Skeletal muscle tissue (tissue), 4 donors: ENCODE measurements around the gene C1orf56. TPM values are rescaled to one million over a fixed set of nuclear protein-coding genes. Genes with fewer than 3 reads are reported as not detected.

Experiments used
- H3K27ac ChIP-seq: one replicate; pipeline ENCODE4 v1.7.0; 2013; ENCODE audit warnings: mild to moderate bottlenecking, low read depth, low read length, inconsistent platforms
- H3K27me3 ChIP-seq, 3 donors: one replicate each; pipeline ENCODE4 v1.7.0; 2013; ENCODE audit warnings: low read length in 3 of 3; ENCODE audit not compliant: control insufficient read depth in 3 of 3, insufficient read depth in 3 of 3
- H3K36me3 ChIP-seq, 3 donors: one replicate each; pipeline ENCODE4 v1.7.0; 2013; ENCODE audit warnings: low read length in 3 of 3; ENCODE audit not compliant: control insufficient read depth in 3 of 3, insufficient read depth in 3 of 3
- H3K4me1 ChIP-seq, 3 donors: one replicate each; pipeline ENCODE4 v1.7.0; 2013; ENCODE audit warnings: low read length in 3 of 3, mild to moderate bottlenecking in 3 of 3; ENCODE audit not compliant: control insufficient read depth in 3 of 3, insufficient read depth in 3 of 3
- H3K4me3 ChIP-seq, 3 donors: one replicate each; pipeline ENCODE4 v1.7.0; 2013; ENCODE audit warnings: low read length in 3 of 3
- H3K9ac ChIP-seq, 3 donors: one replicate each; pipeline ENCODE4 v1.7.0; 2013; ENCODE audit warnings: low read length in 3 of 3, mild to moderate bottlenecking in 3 of 3, moderate library complexity in 2 of 3, low read depth in 1 of 3
- H3K9me3 ChIP-seq, 3 donors: one replicate each; pipeline ENCODE4 v1.7.0; 2013; ENCODE audit warnings: low read length in 3 of 3; ENCODE audit not compliant: control insufficient read depth in 3 of 3
- total RNA-seq: library from RNA; depleted of rRNA; stranded (reverse); fragments of >200 nt; gene quantifications from one replicate; pipeline ENCODE4 v1.2.3, GENCODE V29; 2014
- donor health status: Osteomylitis.

The C1orf56 gene
- total RNA-seq, 1 donor from 2014 or later = 1.6 TPM

- H3K9ac ChIP-seq = peak within 1 kb of the TSS; percentile 90 to 96 (median 90)
- H3K27ac ChIP-seq = peak within 1 kb of the TSS; percentile 93
- peaks cover 7 to 20% (median 10%) of the 10 kb centered on the region in 3 donors for H3K36me3 ChIP-seq
- H3K4me3 ChIP-seq = peak within 1 kb of the TSS; percentile 93 to 98 (median 94)
- H3K27me3 ChIP-seq = no peaks in the 10 kb centered on the region
- H3K4me1 ChIP-seq = peaks cover 29 to 42% (median 41%) of the 10 kb centered on the region in 3 donors
- no peaks in the 10 kb centered on the region for H3K9me3 ChIP-seq
These were observed 12.6 kb downstream of the C1orf56 start, which contains the start of gene MLLT11 for GRCh38 chr1:151060007-151060656. Gene MLLT11 (plus strand): TSS chr1:151060397. CDS start chr1:151067225, 6,828 bp downstream.

GRCh38 chr1:151060657-151061421 lies 13.3 kb downstream of the C1orf56 start:
- Histone ChIP-seq H3K36me3 (peaks cover 0 to 13% (median 3%) of the 10 kb centered on the region in 3 donors), H3K4me3 (peak overlapping the region; percentile 93 to 98 (median 94)), H3K9ac (peak overlapping the region; percentile 90 to 96 (median 90)), H3K4me1 (peaks cover 29 to 36% (median 34%) of the 10 kb centered on the region in 3 donors), H3K27me3 (no peaks in the 10 kb centered on the region), H3K27ac (peak overlapping the region; percentile 93), H3K9me3 (no peaks in the 10 kb centered on the region)

- Histone ChIP-seq H3K9me3 (no peaks in the 10 kb centered on the region), H3K36me3 (peaks cover 0 to 6% (median 0%) of the 10 kb centered on the region in 3 donors), H3K27ac (no peak overlapping the region), H3K4me1 (peaks cover 21 to 27% (median 25%) of the 10 kb centered on the region in 3 donors), H3K27me3 (no peaks in the 10 kb centered on the region), H3K9ac (no peak overlapping the region), H3K4me3 (no peak overlapping the region)
These were observed 14.2 kb downstream of the C1orf56 start for GRCh38 chr1:151061704-151062103.

- no peaks in the 10 kb centered on the region for H3K27me3 ChIP-seq
- no peaks in the 10 kb centered on the region for H3K9me3 ChIP-seq
- no peak overlapping the region for H3K27ac ChIP-seq
- H3K36me3 ChIP-seq = peaks cover 0 to under 1% (median 0%) of the 10 kb centered on the region in 3 donors
- H3K9ac ChIP-seq = no peak overlapping the region
- H3K4me1 ChIP-seq = peaks cover 11 to 16% (median 13%) of the 10 kb centered on the region in 3 donors
- H3K4me3 ChIP-seq = no peak overlapping the region
These were observed 15.3 kb downstream of the C1orf56 start for GRCh38 chr1:151062741-151063371.

- no peak overlapping the region for H3K4me3 ChIP-seq
- no peaks in the 10 kb centered on the region for H3K9me3 ChIP-seq
- H3K27me3 ChIP-seq = no peaks in the 10 kb centered on the region
- H3K27ac ChIP-seq = no peak overlapping the region
- H3K36me3 ChIP-seq = no peaks in the 10 kb centered on the region
- H3K9ac ChIP-seq = no peak overlapping the region
- peaks cover 4 to 12% (median 9%) of the 10 kb centered on the region in 3 donors for H3K4me1 ChIP-seq
These were observed 17.6 kb downstream of the C1orf56 start for GRCh38 chr1:151065089-151065645.

- Histone ChIP-seq H3K27me3 (no peaks in the 10 kb centered on the region), H3K9me3 (no peaks in the 10 kb centered on the region), H3K9ac (no peak overlapping the region), H3K4me3 (no peak overlapping the region), H3K36me3 (no peaks in the 10 kb centered on the region), H3K27ac (no peak overlapping the region), H3K4me1 (peaks cover 4 to 16% (median 10%) of the 10 kb centered on the region in 3 donors)
These were observed 19.6 kb downstream of the C1orf56 start for GRCh38 chr1:151067185-151067584.

- peaks cover 0 to 4% (median 2%) of the 10 kb centered on the region in 3 donors for H3K36me3 ChIP-seq
- H3K9ac ChIP-seq = peak overlapping the region in 1 of 3 donors; percentile 47
- H3K27me3 ChIP-seq = no peaks in the 10 kb centered on the region
- peaks cover 4 to 16% (median 10%) of the 10 kb centered on the region in 3 donors for H3K4me1 ChIP-seq
- peak overlapping the region; percentile 95 for H3K27ac ChIP-seq
- no peaks in the 10 kb centered on the region for H3K9me3 ChIP-seq
- H3K4me3 ChIP-seq = no peak overlapping the region
These were observed 21.5 kb downstream of the C1orf56 start for GRCh38 chr1:151069103-151069486.

GRCh38 chr1:151070474-151071276 lies 23.1 kb downstream of the C1orf56 start, which contains the start of gene GABPB2:
Gene GABPB2 (plus strand): TSS chr1:151070761. CDS start chr1:151088190, 17,429 bp downstream.
- H3K9me3 ChIP-seq = no peaks in the 10 kb centered on the region

GRCh38 chr1:151072224-151072623 lies 24.7 kb downstream of the C1orf56 start:
- Histone ChIP-seq H3K4me3 (no peak overlapping the region), H3K27ac (peak overlapping the region; percentile 95), H3K9ac (no peak overlapping the region), H3K36me3 (peaks cover 0 to 4% (median 4%) of the 10 kb centered on the region in 3 donors), H3K9me3 (no peaks in the 10 kb centered on the region), H3K4me1 (peaks cover 4 to 16% (median 10%) of the 10 kb centered on the region in 3 donors), H3K27me3 (no peaks in the 10 kb centered on the region)

More at GRCh38 chr1:151070474-151071276, 23.1 kb downstream of the C1orf56 start, which contains the start of gene GABPB2:
- Histone ChIP-seq H3K36me3 (peaks cover 0 to 4% (median 4%) of the 10 kb centered on the region in 3 donors), H3K9ac (peak within 1 kb of the TSS; percentile 87 to 98 (median 97)), H3K4me3 (peak within 1 kb of the TSS; percentile 96 to 97 (median 96)), H3K27ac (peak within 1 kb of the TSS; percentile 95), H3K4me1 (peaks cover 4 to 16% (median 10%) of the 10 kb centered on the region in 3 donors), H3K27me3 (no peaks in the 10 kb centered on the region)
